Activated CD8-positive, alpha-beta memory T cell treated with anti-CD3 and anti-CD28 coated beads, Interleukin-2, amount 50 U/mL, for 1 hour (primary cell): ENCODE measurements around the gene PCSK2.

ENCODE experiments used
- DNase-seq: peaks from one replicate; pipeline ENCODE4 v3.0.0-alpha.2; 2020; ENCODE audit errors: extremely low read depth

Gene PCSK2

DNA sequence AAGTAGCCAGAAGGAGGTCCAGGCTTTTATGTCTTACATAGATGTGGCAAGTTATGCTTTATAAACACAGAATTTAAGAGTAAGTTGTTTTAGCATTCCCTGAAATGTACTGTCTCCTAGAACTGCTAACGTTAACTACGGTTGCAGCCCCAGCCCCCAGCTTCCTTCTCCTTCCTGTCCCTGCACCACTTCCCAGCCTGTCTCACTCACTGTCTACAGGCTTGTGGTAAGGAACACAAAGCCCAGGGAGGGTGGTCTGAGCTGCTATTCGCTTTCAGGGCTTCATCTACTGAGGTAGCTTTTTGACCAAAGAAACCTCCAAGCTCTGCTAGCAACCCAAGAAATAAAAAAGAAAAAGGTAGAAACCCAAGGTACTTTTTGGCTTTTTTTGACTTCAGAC is 35.9 kb downstream of the PCSK2 start:
- no peak for DNase-seq

DNA sequence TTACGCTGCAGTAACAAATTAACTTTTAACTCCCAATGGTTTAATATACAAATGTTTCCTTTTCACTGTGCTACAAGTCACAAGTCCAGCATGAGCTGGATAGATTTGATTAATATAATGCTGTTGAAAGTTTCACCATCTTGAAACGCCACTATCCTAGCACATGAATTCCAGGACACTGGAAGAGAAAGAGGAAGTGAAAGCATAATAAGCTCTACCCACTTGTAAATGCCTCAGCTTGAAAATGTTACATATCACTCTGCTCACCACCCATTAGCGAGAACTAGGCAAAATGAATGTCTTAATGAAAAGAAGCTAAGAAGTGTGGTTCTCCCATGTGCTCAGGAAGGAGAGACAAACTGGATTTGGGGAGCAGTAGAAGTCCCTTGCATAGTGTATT is 46.9 kb downstream of the PCSK2 start:
- DNase-seq = no peak

DNA sequence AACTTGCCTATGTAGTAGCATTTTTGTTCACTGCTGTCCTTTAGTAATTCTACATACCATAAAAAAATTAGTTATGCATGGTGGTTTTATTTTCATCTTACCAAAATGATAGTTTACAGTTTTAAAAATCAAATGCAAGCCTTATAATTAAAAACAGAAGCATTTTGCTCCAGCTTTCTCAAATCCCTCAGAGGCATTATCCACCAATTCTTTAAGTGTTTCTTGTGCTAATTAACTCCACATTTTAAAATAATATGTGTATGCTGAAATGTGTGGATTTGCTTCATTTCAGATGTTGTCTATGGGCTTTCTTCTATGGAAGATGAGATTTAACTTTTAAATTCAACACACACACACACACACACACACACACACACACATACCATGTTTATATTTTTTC is 49.3 kb downstream of the PCSK2 start:
- no peak for DNase-seq

DNA sequence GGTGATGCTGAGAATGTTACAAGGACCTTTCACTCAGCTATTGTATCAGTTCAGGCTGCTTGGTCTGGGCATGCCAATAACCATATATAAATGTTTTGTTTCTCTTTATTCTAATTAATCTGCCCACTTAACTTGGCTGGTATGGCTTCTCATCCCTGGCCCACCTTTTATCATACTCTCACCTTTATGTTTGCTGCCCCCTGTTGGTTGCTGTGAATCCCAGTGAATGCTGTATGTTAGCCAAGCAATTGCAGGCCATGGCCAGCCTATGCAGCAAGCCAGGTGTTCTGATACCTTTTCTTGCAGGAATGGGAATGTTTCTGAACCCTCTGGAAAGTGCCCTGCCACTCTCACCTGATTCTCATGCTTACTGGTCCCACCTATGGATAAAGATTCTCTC is 54.6 kb downstream of the PCSK2 start:
- DNase-seq = no peak

DNA sequence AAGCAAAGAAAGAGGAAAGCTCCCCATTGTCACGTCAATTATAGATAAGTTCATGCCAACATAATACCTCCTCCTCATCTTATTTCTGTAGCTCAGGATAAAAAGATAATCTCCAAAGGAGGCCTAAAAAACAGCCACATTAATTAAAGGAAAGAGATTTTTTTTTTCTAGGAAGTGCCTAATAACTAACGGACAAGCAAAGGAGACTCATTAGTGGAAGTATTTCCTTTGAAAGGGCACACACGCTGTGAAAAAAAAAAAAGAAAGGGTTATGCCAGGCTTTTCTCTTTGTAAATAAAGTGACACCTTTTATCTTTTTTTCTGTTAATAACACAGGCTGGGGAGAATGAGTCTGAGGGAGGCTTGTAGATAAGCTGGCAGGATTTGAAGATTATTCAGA is 55.7 kb downstream of the PCSK2 start:
- no peak for DNase-seq

DNA sequence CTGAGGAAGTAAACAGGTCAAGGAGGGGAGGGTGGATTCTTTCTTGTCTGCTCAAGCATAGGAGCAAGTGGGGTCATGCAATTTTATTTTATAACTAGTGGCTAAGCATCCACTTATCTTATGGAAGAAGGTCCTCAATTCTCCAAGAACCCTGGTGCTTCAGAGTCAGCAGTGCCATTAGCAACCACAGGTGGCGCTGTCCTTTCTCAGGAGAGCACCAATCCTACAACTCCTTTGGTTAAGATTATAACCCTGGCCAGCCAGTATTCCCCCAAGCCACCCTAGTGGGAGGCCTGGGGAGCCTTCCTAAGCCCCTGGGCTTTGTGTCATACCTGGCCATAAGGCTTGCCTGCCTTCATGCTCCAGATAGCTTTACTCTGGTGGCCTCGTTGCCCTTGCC is 60.7 kb downstream of the PCSK2 start:
- DNase-seq = no peak

- DNase-seq = no peak
Measured at GRCh38 chr20:17287998-17288397, 61.2 kb downstream of the PCSK2 start.

- DNase-seq = no peak
Measured at GRCh38 chr20:17295151-17295726, 68.4 kb downstream of the PCSK2 start.

DNA sequence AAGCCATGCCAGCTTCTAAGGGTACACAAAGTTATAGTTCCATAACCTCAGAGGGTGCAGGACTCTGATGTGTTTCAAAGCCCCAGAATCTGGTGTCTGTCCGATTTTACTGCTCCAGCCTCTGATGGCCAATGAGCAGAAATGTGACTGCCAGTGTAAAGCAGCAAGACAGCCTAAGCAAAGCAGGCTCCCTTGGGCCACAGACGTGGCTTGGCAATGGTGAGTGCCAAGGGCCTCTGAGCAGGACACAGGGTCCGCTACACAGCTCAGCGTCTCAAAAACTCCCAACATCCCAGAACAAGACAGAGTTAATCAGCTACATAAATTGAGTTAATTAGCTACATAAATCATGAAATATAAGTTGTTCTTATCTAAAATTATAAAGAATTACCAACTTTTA is 69.2 kb downstream of the PCSK2 start:
- DNase-seq = no peak

DNA sequence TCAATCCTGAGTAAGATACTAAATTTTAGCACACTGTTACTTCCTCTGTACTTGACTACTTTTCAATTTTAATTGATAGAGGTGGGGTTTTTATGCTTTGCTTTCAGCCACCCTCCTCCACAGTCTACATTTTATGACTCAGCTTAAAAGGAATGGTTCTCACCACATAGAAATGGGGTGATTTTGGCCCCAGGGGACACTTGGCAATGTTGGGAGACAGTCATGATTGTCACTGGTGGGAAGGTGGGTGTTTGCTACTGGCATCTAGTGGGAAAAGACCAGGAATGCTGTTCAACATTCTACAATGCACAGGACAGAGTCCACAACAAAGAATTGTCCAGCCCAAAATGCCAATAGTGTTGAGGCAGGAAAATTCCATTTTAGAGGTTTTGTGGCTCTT is 71.3 kb downstream of the PCSK2 start:
- DNase-seq = no peak

GRCh38 chr20:17298751-17299150 is 71.9 kb downstream of the PCSK2 start:
- no peak for DNase-seq

GRCh38 chr20:17300113-17300512 is 73.3 kb downstream of the PCSK2 start:
- no peak for DNase-seq

DNA sequence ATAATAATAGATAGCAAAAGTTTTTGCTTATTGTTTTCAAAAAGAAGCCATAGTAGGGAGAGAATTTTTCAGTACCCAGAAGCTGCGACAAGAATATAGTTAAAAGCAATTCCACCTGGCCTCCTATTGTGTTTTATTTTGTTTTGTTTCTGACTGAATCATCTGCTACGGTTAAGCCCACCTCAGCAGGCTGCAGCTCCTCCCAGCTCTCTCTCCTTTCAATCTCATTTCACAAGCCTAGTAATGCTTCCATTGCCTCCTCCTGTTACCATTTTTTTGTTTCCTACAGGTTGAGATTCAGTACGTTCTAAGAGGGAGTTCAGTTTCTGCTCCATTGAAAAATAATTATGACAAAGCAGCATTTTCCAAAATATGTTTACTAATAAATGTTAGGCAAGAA is 77.9 kb downstream of the PCSK2 start:
- no peak for DNase-seq

DNA sequence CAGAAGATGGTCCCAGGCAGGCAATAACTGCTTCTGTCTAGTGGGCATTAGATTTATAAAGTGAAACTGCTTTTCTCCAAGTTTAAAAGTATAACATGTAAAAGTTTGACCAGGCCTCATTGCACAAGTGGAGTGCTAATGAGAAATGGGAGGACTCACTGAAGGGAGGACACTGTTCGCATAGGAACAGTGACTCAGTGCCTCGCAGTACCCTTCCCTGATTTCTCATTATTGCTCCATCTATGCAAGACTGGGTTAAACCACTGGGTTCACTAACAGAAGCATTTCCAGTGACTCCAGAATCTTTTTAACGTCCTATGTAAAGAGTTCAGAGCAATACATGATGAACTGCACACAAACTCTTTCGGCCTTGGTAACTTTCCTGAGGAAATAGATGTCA is 79.6 kb downstream of the PCSK2 start:
- DNase-seq = no peak

GRCh38 chr20:17314264-17314663 is 87.4 kb downstream of the PCSK2 start:
- DNase-seq = no peak

DNA sequence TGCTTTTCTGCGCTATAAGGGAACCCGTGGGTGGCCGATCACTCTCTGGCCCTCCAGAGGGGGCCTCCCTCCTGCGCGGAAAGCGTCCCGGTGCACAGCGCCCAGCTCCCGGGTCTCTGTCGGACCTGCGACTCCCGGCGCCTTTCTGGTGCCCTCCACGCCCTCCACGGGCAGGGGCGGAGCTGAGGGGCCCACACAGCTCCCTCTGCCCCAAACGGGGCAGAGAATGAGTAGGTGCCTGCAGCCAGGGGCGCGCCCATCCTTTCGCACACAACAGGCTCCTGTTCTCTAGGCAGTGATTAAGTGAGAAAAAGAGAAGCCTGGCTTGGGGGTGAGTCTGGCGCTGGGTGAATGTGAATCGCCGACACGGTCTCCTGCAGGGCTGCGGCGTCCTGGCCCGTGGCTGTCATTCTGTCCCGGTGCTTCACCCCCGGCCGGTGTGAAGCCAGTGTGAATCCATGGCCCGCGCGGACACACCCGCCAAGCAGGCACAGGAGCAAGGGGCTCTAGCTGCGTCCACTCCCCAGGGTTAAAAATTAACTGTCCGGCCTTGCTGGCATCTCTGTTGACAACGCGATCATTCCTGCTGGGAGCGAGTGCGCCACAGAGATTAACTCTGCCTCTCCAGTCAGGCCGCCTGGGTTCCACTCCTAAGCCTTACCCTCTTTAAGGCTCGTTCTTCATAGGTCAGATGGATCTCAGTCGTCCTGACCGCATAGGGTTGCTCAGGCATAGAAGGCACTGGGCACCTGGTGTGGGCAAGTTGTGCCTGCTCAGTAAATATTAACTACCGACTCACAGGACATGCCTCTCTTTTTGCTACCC is 88.8 kb downstream of the PCSK2 start:
- no peak for DNase-seq

GRCh38 chr20:17316316-17317038 is 89.6 kb downstream of the PCSK2 start:
- DNase-seq = no peak

DNA sequence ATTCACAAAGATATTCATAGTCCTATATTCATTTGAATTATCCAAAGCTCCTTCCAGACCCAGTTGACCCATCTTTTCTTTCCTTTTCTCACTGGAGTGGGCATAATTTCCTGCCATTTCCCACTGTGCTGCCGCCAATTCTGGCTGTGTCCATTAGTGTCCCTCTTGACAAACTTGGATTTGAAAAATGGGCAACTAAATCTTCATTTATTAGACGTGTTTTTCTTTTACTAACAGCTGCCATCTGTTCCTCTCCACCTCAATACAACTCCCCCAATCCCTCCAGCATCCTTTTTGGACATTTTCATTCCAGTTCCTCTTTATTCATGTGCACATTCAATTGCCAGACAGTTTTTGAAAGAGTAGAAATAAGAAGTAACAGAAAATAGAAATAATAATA is 90.5 kb downstream of the PCSK2 start:
- DNase-seq = no peak

DNA sequence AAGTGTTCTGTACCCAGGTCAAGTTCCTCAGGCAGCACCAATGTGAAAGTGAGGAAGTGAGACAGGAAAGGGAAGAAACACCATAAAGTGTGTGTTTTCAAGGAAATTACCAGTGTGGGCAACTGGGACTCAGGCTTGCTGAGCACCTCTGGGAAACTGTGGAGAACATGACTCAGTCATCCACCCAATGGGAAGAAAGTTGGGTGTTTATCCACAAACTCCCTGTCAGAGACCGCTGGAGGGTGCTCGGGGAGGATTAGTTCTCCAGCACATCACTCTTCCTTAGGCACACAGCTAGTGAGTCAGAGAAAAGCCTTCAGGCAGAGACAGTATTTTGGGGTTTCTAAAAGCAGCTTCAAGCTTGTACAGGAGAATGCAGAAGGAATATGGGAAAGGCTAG is 93.6 kb downstream of the PCSK2 start:
- DNase-seq = no peak

DNA sequence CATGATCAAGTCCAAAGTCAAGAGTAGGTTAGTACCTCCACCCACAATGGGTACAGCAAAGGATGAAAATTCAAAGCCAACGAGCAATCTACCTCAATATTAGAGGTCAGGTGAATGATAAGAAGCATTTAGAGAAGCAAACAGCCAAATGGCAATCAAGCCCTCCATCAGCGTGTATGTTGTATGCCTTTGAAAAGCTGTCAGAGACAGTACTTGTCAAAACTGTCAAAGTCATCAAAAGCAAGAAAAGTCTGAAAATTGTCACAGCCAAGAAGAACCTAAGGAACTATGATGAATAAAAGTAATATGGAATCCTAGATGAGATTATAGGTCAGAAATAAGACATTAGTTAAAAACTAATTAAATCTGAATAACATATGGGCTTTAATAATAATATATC is 99.3 kb downstream of the PCSK2 start:
- DNase-seq = no peak

DNA sequence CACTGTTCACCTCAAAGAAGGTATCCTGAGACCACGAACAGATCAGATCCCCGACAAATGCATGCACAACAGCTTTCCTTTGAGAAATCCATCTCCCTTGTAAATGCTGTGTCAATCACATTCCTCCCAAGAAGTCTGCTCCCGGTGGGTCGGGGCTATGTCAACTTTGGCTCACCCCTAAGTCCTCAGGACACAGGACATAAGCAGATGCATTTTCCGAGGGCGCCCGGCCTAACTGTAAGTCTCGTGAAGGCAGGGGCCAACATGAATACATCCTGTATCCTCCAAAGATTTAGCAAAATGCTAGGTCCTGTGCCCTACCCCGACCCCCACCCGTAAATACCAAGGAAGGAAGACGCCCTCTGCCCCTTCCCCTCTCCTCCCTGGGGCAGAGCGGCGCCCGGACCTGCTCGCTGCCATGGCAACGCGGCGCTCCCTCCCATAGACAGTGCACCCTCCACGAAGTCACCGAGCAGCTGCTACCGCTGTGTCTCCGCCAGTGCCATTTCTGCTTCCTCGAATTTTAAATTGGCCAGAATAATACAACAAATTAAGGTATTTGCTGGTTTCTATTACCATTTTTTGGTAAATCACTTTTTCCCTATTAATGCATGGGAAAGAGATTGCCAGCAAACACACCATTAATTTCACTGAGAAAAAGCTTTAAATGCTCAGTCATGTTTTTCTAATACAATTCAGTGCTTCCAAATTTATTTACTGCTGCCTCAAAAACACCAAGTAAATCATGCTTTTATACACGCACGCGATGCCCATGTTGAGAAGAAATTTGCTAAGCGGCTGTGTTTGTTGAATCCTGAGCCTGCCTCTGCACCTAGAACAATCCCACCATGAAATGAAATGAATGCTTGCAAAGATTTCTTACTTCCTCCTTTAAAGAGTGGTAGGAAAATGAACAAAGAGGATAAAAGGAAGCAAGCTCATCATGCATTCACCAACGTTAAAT is 100.6 kb downstream of the PCSK2 start:
- no peak for DNase-seq

- no peak for DNase-seq
Measured at GRCh38 chr20:17334932-17335331, 108.1 kb downstream of the PCSK2 start.
